ENCODE measurements around the gene TMEM82.

Gene TMEM82

DNA sequence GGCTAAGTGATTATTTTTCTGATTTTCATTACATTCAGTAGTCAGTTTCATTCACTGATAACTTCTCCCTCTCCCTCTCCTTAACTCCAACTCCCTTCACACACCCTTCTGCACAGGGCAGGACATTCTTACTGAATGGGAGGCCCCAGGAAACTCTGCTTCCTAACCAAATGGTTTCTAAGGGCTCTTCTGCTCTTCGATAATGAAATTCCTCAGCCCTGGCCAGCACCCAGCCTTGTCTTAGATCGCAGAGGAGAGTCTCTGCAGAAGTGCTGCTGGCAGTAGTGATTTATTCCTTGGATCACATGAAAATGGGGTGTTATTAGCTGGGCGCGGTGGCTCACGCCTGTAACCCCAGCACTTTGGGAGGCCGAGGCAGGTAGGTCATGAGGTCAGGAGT lies 41.8 kb upstream of the TMEM82 start:
- Histone ChIP-seq H3K9me3 (ENCODE audit: insufficient read depth, low read length) (no peaks in the 10 kb centered on the region), H3K4me2 (ENCODE audit: low read length) (no peak overlapping the region), H3K9ac (ENCODE audit: low read length) (no peak overlapping the region), H3K79me2 (ENCODE audit: low read length) (peaks cover 61% of the 10 kb centered on the region), H2AFZ (ENCODE audit: low read depth, low read length) (no peak overlapping the region), H3K4me1 (ENCODE audit: low read length) (peaks cover 15% of the 10 kb centered on the region), H3K27ac (ENCODE audit: low read length) (no peak overlapping the region), H4K20me1 (ENCODE audit: insufficient read depth, low read length) (peaks cover 14% of the 10 kb centered on the region), H3K36me3 (replicated peaks; ENCODE audit: low read depth, low read length) (peaks cover 2% of the 10 kb centered on the region), H3K27me3 (ENCODE audit: low read depth, low read length) (no peaks in the 10 kb centered on the region), H3K4me3 (ENCODE audit: low read length) (no peak overlapping the region)
- TF ChIP-seq CTCF (IDR thresholded peaks at IDR 0.05; ENCODE audit: low read depth, low read length) (no peak), EZH2phosphoT487 (IDR thresholded peaks at IDR 0.05; ENCODE audit: low read depth) (no peak)

- peaks cover 63% of the 10 kb centered on the region for H3K79me2 ChIP-seq (ENCODE audit: low read length)
- H3K36me3 ChIP-seq (replicated peaks; ENCODE audit: low read depth, low read length): peaks cover 10% of the 10 kb centered on the region
- H3K4me2 ChIP-seq (ENCODE audit: low read length): no peak overlapping the region
- H3K9ac ChIP-seq (ENCODE audit: low read length): no peak overlapping the region
- no peak overlapping the region for H3K4me3 ChIP-seq (ENCODE audit: low read length)
- H3K27ac ChIP-seq (ENCODE audit: low read length): no peak overlapping the region
- H4K20me1 ChIP-seq (ENCODE audit: insufficient read depth, low read length): peaks cover 12% of the 10 kb centered on the region
- no peaks in the 10 kb centered on the region for H3K9me3 ChIP-seq (ENCODE audit: insufficient read depth, low read length)
- TF ChIP-seq CTCF (IDR thresholded peaks at IDR 0.05; ENCODE audit: low read depth, low read length) (no peak), EZH2phosphoT487 (IDR thresholded peaks at IDR 0.05; ENCODE audit: low read depth) (no peak)
- peaks cover 11% of the 10 kb centered on the region for H3K4me1 ChIP-seq (ENCODE audit: low read length)
- H2AFZ ChIP-seq (ENCODE audit: low read depth, low read length): no peak overlapping the region
- no peaks in the 10 kb centered on the region for H3K27me3 ChIP-seq (ENCODE audit: low read depth, low read length)
Measured at GRCh38 chr1:15701784-15702183, 40.5 kb upstream of the TMEM82 start.

DNA sequence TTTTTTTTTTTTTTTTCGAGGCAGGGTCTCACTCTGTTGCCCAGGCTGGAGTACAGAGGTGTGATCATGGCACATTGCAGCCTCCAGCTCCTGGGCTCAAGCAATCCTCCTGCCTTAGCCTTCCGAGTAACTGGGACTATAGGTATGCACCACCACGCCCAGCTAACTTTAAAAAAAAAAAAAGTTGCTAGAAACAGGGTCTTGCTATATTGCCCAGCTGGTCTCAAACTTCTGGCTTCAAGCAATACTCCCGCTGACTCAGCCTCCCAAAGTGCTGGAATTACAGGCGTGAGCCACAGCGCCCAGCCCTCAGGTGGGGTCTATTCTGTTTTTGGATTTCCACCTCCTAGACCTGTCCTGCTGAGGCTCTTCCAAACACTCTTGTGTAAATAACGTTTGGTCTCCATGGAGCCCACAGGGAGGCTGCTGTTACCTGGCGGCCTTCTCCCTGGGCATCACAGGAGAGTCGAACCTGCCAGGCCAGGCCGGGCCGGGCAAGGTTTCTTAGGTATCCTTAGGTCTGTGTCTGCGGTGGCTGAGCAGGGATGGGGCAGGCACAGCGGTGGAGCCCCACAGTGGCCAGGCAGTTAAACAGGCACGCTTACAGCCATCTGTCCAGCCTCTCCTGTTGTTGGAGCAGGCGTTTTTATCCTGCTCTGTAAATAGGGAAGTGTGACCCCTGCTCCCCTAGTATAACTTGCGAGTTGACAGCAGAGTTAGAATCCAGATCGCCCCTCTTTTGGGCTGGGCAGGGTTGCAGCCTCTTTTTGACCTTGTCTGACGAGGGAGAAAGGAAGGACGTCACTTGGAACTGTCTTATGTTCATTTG lies 39.4 kb upstream of the TMEM82 start:
- H3K4me2 ChIP-seq (ENCODE audit: low read length): no peak overlapping the region
- peaks cover under 1% of the 10 kb centered on the region for H3K4me1 ChIP-seq (ENCODE audit: low read length)
- no peaks in the 10 kb centered on the region for H3K9me3 ChIP-seq (ENCODE audit: insufficient read depth, low read length)
- H3K79me2 ChIP-seq (ENCODE audit: low read length): peaks cover 67% of the 10 kb centered on the region
- TF ChIP-seq EZH2phosphoT487 (IDR thresholded peaks at IDR 0.05; ENCODE audit: low read depth) (no peak), CTCF (IDR thresholded peaks at IDR 0.05; ENCODE audit: low read depth, low read length) (no peak)
- peaks cover 14% of the 10 kb centered on the region for H3K36me3 ChIP-seq (replicated peaks; ENCODE audit: low read depth, low read length)
- no peak overlapping the region for H3K4me3 ChIP-seq (ENCODE audit: low read length)
- H3K9ac ChIP-seq (ENCODE audit: low read length): no peak overlapping the region
- peaks cover 6% of the 10 kb centered on the region for H4K20me1 ChIP-seq (ENCODE audit: insufficient read depth, low read length)
- no peak overlapping the region for H3K27ac ChIP-seq (ENCODE audit: low read length)
- H2AFZ ChIP-seq (ENCODE audit: low read depth, low read length): no peak overlapping the region
- no peaks in the 10 kb centered on the region for H3K27me3 ChIP-seq (ENCODE audit: low read depth, low read length)

GRCh38 chr1:15703562-15703961 lies 38.7 kb upstream of the TMEM82 start:
- Histone ChIP-seq H2AFZ (ENCODE audit: low read depth, low read length) (no peak overlapping the region), H3K4me1 (ENCODE audit: low read length) (no peaks in the 10 kb centered on the region), H3K9me3 (ENCODE audit: insufficient read depth, low read length) (no peaks in the 10 kb centered on the region), H3K79me2 (ENCODE audit: low read length) (peaks cover 62% of the 10 kb centered on the region), H3K4me2 (ENCODE audit: low read length) (no peak overlapping the region), H3K27me3 (ENCODE audit: low read depth, low read length) (no peaks in the 10 kb centered on the region), H4K20me1 (ENCODE audit: insufficient read depth, low read length) (peaks cover 8% of the 10 kb centered on the region), H3K4me3 (ENCODE audit: low read length) (no peak overlapping the region), H3K36me3 (replicated peaks; ENCODE audit: low read depth, low read length) (peaks cover 14% of the 10 kb centered on the region), H3K27ac (ENCODE audit: low read length) (no peak overlapping the region), H3K9ac (ENCODE audit: low read length) (no peak overlapping the region)
- TF ChIP-seq CTCF (IDR thresholded peaks at IDR 0.05; ENCODE audit: low read depth, low read length): no peak
- no peak for TF ChIP-seq EZH2phosphoT487 (IDR thresholded peaks at IDR 0.05; ENCODE audit: low read depth)
